Measurements from ENCODE around the gene LILRA2.
"Not testable (repeated sequence)": the region's sequence is repeated elsewhere in the genome, so short reads cannot be mapped to it uniquely, and the experiment has no call there.

LILRA2 gene

DNA sequence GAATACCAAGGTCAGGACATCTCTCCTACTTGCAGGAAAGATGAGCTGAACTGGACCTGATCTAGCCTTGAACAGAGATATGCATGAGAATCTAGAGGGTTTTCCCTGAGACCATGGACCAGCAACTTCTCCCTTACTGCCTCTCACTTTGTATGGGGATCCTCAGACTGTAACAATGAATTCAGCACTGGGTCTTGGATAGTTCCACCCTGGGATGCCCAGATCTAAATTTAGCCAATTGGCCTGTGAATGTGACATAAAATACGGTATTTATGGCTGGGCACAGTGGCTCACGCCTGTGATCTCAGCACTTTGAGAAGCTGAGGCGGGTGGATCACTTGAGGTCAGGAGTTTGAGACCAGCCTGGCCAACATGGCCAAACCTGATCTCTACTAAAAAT, 15.3 kb upstream of the LILRA2 start:
- no peak for DNase-seq
- Histone ChIP-seq H3K9me3 (ENCODE audit: insufficient read depth, low read length, severe bottlenecking) (no peaks in the 10 kb centered on the region), H3K27ac (ENCODE audit: low read length) (no peak overlapping the region), H4K20me1 (ENCODE audit: insufficient read depth, low read length) (no peaks in the 10 kb centered on the region), H3K4me1 (ENCODE audit: insufficient read depth, low read length) (no peaks in the 10 kb centered on the region), H3K9ac (ENCODE audit: low read depth, low read length) (no peak overlapping the region), H2AFZ (ENCODE audit: low read depth, low read length) (no peak overlapping the region), H3K4me3 (ENCODE audit: low read depth in 1 of 2, low read length in 2 of 2) (no peak overlapping the region), H3K79me2 (ENCODE audit: insufficient read depth, low read length) (no peaks in the 10 kb centered on the region), H3K27me3 (ENCODE audit: insufficient read depth, low read length, poor library complexity) (no peaks in the 10 kb centered on the region), H3K36me3 (ENCODE audit: insufficient read depth, low read length) (no peaks in the 10 kb centered on the region), H3K4me2 (ENCODE audit: insufficient read depth, low read length) (no peak overlapping the region)
- ATAC-seq (ENCODE audit: insufficient read depth, low read depth): no peak
- no peak for TF ChIP-seq EZH2 (IDR thresholded peaks at IDR 0.05; ENCODE audit: borderline replicate concordance, low read depth, low read length, severe bottlenecking)
- TF ChIP-seq, protein P1, sequence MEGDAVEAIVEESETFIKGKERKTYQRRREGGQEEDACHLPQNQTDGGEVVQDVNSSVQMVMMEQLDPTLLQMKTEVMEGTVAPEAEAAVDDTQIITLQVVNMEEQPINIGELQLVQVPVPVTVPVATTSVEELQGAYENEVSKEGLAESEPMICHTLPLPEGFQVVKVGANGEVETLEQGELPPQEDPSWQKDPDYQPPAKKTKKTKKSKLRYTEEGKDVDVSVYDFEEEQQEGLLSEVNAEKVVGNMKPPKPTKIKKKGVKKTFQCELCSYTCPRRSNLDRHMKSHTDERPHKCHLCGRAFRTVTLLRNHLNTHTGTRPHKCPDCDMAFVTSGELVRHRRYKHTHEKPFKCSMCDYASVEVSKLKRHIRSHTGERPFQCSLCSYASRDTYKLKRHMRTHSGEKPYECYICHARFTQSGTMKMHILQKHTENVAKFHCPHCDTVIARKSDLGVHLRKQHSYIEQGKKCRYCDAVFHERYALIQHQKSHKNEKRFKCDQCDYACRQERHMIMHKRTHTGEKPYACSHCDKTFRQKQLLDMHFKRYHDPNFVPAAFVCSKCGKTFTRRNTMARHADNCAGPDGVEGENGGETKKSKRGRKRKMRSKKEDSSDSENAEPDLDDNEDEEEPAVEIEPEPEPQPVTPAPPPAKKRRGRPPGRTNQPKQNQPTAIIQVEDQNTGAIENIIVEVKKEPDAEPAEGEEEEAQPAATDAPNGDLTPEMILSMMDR (IDR thresholded peaks at IDR 0.05; ENCODE audit: borderline replicate concordance, extremely low read depth, low read length, poor library complexity, severe bottlenecking): no peak

DNA sequence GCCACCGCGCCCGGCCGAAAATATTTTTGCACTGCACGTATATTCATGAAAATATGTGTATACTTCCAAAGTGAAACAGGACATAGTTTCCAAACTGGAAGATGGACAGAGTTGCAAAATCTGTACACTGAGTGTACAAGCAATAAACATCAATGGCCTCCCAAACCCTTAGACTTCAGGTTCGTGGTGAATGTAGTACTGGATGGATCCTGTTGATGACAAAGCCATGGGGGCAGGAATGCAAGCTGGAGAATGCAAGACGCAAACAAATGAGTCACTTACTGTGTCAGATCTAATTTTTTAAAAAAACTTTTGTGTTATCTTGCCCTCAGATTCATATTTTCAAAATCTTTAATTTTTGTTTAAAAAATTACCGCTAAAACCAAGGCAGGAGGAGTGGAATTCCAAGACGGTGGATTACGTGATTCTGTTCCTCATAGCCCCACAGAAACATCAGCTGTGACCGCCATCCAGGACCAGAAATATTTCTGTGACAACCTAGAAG, 12.7 kb upstream of the LILRA2 start:
- Histone ChIP-seq H3K27ac (ENCODE audit: low read length) (no peak overlapping the region), H4K20me1 (ENCODE audit: insufficient read depth, low read length) (no peaks in the 10 kb centered on the region), H3K9ac (ENCODE audit: low read depth, low read length) (no peak overlapping the region), H3K27me3 (ENCODE audit: insufficient read depth, low read length, poor library complexity) (no peaks in the 10 kb centered on the region), H3K4me3 (ENCODE audit: low read depth in 1 of 2, low read length in 2 of 2) (no peak overlapping the region), H3K79me2 (ENCODE audit: insufficient read depth, low read length) (no peaks in the 10 kb centered on the region), H3K9me3 (ENCODE audit: insufficient read depth, low read length, severe bottlenecking) (no peaks in the 10 kb centered on the region), H3K4me1 (ENCODE audit: insufficient read depth, low read length) (no peaks in the 10 kb centered on the region), H3K4me2 (ENCODE audit: insufficient read depth, low read length) (no peak overlapping the region), H3K36me3 (ENCODE audit: insufficient read depth, low read length) (no peaks in the 10 kb centered on the region), H2AFZ (ENCODE audit: low read depth, low read length) (no peak overlapping the region)
- DNase-seq (no peak), ATAC-seq (ENCODE audit: insufficient read depth, low read depth) (no peak)
- TF ChIP-seq, protein P1 (IDR thresholded peaks at IDR 0.05; ENCODE audit: borderline replicate concordance, extremely low read depth, low read length, poor library complexity, severe bottlenecking): no peak
- no peak for TF ChIP-seq EZH2 (IDR thresholded peaks at IDR 0.05; ENCODE audit: borderline replicate concordance, low read depth, low read length, severe bottlenecking)

DNA sequence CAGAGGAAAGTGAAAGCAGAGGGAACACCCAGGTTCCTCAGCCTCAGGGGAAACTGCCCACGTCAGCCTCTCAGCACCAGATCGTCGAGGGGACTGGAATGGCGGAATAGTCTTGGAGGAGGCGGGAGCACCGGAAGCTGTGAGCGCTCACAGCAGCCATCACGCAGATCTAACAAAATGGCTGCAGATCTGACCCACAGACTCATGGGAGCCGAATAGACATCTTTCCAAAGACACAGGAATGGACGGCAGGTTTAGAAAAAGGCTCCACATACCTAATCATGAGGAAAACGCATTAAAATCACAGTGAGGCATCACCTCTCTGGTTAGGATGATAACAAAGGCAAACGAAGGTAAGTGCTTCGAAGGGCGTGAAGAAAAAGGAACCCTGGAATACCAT, 11.8 kb upstream of the LILRA2 start:
- DNase-seq: no peak
- no peaks in the 10 kb centered on the region for H3K79me2 ChIP-seq (ENCODE audit: insufficient read depth, low read length)
- no peak for ATAC-seq (ENCODE audit: insufficient read depth, low read depth)

DNA sequence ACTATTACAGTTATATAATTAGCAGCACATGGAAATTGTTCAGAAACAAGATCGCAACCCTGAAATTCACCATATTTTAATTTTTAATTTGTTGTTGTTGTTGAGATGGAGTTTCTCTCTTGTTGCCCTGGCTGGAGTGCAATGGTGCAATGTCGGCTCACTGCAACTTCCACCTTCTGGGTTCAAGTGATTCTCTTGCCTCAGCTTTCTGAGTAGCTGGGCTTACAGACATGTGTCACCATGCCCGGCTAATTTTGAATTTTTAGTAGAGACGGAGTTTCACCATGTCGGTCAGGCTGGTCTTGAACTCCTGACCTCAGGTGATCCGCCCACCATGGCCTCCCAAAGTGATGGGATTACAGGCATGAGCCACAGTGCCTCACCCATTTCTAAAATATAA, 10.4 kb upstream of the LILRA2 start:
- not testable (repeated sequence) for H3K27me3 ChIP-seq (ENCODE audit: insufficient read depth, low read length, poor library complexity); H3K9ac ChIP-seq (ENCODE audit: low read depth, low read length); H3K4me1 ChIP-seq (ENCODE audit: insufficient read depth, low read length); H2AFZ ChIP-seq (ENCODE audit: low read depth, low read length); ATAC-seq (ENCODE audit: insufficient read depth, low read depth); H4K20me1 ChIP-seq (ENCODE audit: insufficient read depth, low read length); H3K4me3 ChIP-seq (ENCODE audit: low read depth in 1 of 2, low read length in 2 of 2); H3K36me3 ChIP-seq (ENCODE audit: insufficient read depth, low read length); H3K4me2 ChIP-seq (ENCODE audit: insufficient read depth, low read length); DNase-seq; H3K27ac ChIP-seq (ENCODE audit: low read length); H3K79me2 ChIP-seq (ENCODE audit: insufficient read depth, low read length); H3K9me3 ChIP-seq (ENCODE audit: insufficient read depth, low read length, severe bottlenecking)

More for the DNA sequence above, 11.8 kb upstream of the LILRA2 start:
- H3K4me3 ChIP-seq (ENCODE audit: low read depth in 1 of 2, low read length in 2 of 2): no peak overlapping the region
- H3K9ac ChIP-seq (ENCODE audit: low read depth, low read length): no peak overlapping the region
- H3K9me3 ChIP-seq (ENCODE audit: insufficient read depth, low read length, severe bottlenecking): no peaks in the 10 kb centered on the region
- TF ChIP-seq, protein P1 (IDR thresholded peaks at IDR 0.05; ENCODE audit: borderline replicate concordance, extremely low read depth, low read length, poor library complexity, severe bottlenecking): no peak
- TF ChIP-seq EZH2 (IDR thresholded peaks at IDR 0.05; ENCODE audit: borderline replicate concordance, low read depth, low read length, severe bottlenecking): no peak
- no peak overlapping the region for H3K4me2 ChIP-seq (ENCODE audit: insufficient read depth, low read length)
- H3K36me3 ChIP-seq (ENCODE audit: insufficient read depth, low read length): no peaks in the 10 kb centered on the region
- no peak overlapping the region for H3K27ac ChIP-seq (ENCODE audit: low read length)
- no peaks in the 10 kb centered on the region for H3K4me1 ChIP-seq (ENCODE audit: insufficient read depth, low read length)
- no peaks in the 10 kb centered on the region for H4K20me1 ChIP-seq (ENCODE audit: insufficient read depth, low read length)
- H3K27me3 ChIP-seq (ENCODE audit: insufficient read depth, low read length, poor library complexity): no peaks in the 10 kb centered on the region
- H2AFZ ChIP-seq (ENCODE audit: low read depth, low read length): no peak overlapping the region

All from DND-41 (cell line).